ENCODE results near the gene NAGK.
"Not testable (repeated sequence)": the region's sequence is repeated elsewhere in the genome, so short reads cannot be mapped to it uniquely, and the experiment has no call there.

NAGK gene

GRCh38 chr2:71103809-71104208 lies 35.4 kb downstream of the NAGK start:
- Histone ChIP-seq H3K27ac (ENCODE audit: poor library complexity, severe bottlenecking) (no peak overlapping the region), H3K4me1 (ENCODE audit: insufficient read depth, poor library complexity, severe bottlenecking) (peaks cover 6% of the 10 kb centered on the region), H3K36me3 (ENCODE audit: low read depth) (no peaks in the 10 kb centered on the region), H3K27me3 (ENCODE audit: insufficient read depth, poor library complexity, severe bottlenecking) (no peaks in the 10 kb centered on the region), H3K9me3 (ENCODE audit: severe bottlenecking) (no peaks in the 10 kb centered on the region), H3K4me3 (ENCODE audit: severe bottlenecking) (no peak overlapping the region)
- TF ChIP-seq CTCF (IDR thresholded peaks at IDR 0.05; ENCODE audit: poor library complexity, severe bottlenecking), result no peak
- no peak for ATAC-seq (ENCODE audit: low read depth)
- DNase-seq (ENCODE audit: low spot score), result no peak

- not testable (repeated sequence) for ATAC-seq (ENCODE audit: low read depth); H3K9me3 ChIP-seq (ENCODE audit: severe bottlenecking); H3K4me3 ChIP-seq (ENCODE audit: severe bottlenecking); H3K27me3 ChIP-seq (ENCODE audit: insufficient read depth, poor library complexity, severe bottlenecking); H3K27ac ChIP-seq (ENCODE audit: poor library complexity, severe bottlenecking); DNase-seq (ENCODE audit: low spot score); H3K4me1 ChIP-seq (ENCODE audit: insufficient read depth, poor library complexity, severe bottlenecking)
- H3K36me3 ChIP-seq (ENCODE audit: low read depth), result peaks cover 11% of the 10 kb centered on the region
Measured at GRCh38 chr2:71106463-71106862, 38.0 kb downstream of the NAGK start.

GRCh38 chr2:71108091-71108490 lies 39.6 kb downstream of the NAGK start:
- no peak for TF ChIP-seq CTCF (IDR thresholded peaks at IDR 0.05; ENCODE audit: poor library complexity, severe bottlenecking)
- no peak overlapping the region for H3K27ac ChIP-seq (ENCODE audit: poor library complexity, severe bottlenecking)
- DNase-seq (ENCODE audit: low spot score), result no peak
- H3K4me3 ChIP-seq (ENCODE audit: severe bottlenecking), result no peak overlapping the region
- H3K4me1 ChIP-seq (ENCODE audit: insufficient read depth, poor library complexity, severe bottlenecking), result no peaks in the 10 kb centered on the region
- no peaks in the 10 kb centered on the region for H3K9me3 ChIP-seq (ENCODE audit: severe bottlenecking)
- H3K27me3 ChIP-seq (ENCODE audit: insufficient read depth, poor library complexity, severe bottlenecking), result no peaks in the 10 kb centered on the region
- ATAC-seq (ENCODE audit: low read depth), result no peak
- H3K36me3 ChIP-seq (ENCODE audit: low read depth), result peaks cover 11% of the 10 kb centered on the region

GRCh38 chr2:71113843-71114242 lies 45.4 kb downstream of the NAGK start:
- Histone ChIP-seq H3K27me3 (ENCODE audit: insufficient read depth, poor library complexity, severe bottlenecking) (no peaks in the 10 kb centered on the region), H3K4me3 (ENCODE audit: severe bottlenecking) (no peak overlapping the region), H3K27ac (ENCODE audit: poor library complexity, severe bottlenecking) (no peak overlapping the region), H3K9me3 (ENCODE audit: severe bottlenecking) (no peaks in the 10 kb centered on the region), H3K36me3 (ENCODE audit: low read depth) (peaks cover 22% of the 10 kb centered on the region), H3K4me1 (ENCODE audit: insufficient read depth, poor library complexity, severe bottlenecking) (no peaks in the 10 kb centered on the region)
- DNase-seq (ENCODE audit: low spot score) (no peak), ATAC-seq (ENCODE audit: low read depth) (no peak)
- no peak for TF ChIP-seq CTCF (IDR thresholded peaks at IDR 0.05; ENCODE audit: poor library complexity, severe bottlenecking)

GRCh38 chr2:71117063-71117462 lies 48.6 kb downstream of the NAGK start:
- TF ChIP-seq CTCF (IDR thresholded peaks at IDR 0.05; ENCODE audit: poor library complexity, severe bottlenecking), result no peak
- Histone ChIP-seq H3K36me3 (ENCODE audit: low read depth) (peaks cover 11% of the 10 kb centered on the region), H3K27me3 (ENCODE audit: insufficient read depth, poor library complexity, severe bottlenecking) (no peaks in the 10 kb centered on the region), H3K9me3 (ENCODE audit: severe bottlenecking) (no peaks in the 10 kb centered on the region), H3K4me1 (ENCODE audit: insufficient read depth, poor library complexity, severe bottlenecking) (no peaks in the 10 kb centered on the region), H3K4me3 (ENCODE audit: severe bottlenecking) (no peak overlapping the region), H3K27ac (ENCODE audit: poor library complexity, severe bottlenecking) (no peak overlapping the region)
- ATAC-seq (ENCODE audit: low read depth) (no peak), DNase-seq (ENCODE audit: low spot score) (no peak)
